Kidney capillary endothelial cell (primary cell): ENCODE measurements around the gene RNF149.
A peak's percentile ranks its signal among the peaks of the same experiment; 100 is the strongest.
"Not testable (repeated sequence)": the region's sequence is repeated elsewhere in the genome, so short reads cannot be mapped to it uniquely, and the experiment has no call there.

ENCODE experiments used
- DNase-seq: peaks from one replicate; pipeline ENCODE4 v3.0.0-alpha.2; 2018; ENCODE audit warnings: low spot score

The RNF149 gene

DNA sequence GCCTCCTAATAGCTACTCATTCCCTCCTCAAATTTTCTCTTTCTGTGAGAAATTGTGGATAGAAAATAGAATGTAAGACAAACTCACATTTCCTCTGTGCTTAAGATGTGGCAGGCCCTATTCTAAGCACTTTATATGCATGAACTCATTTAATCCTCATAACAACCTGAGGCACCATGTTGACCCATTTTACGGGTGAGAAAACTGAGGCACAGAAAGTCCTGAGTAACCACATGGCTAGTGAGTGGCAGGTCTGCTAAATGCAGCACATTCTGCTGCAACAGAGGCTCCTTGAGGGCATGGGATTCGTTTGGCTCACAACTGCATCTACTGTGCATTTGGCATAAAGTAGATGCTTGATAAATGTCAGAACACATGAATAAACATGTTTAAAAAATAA, 22.7 kb upstream of the RNF149 start:
- no peak for DNase-seq

DNA sequence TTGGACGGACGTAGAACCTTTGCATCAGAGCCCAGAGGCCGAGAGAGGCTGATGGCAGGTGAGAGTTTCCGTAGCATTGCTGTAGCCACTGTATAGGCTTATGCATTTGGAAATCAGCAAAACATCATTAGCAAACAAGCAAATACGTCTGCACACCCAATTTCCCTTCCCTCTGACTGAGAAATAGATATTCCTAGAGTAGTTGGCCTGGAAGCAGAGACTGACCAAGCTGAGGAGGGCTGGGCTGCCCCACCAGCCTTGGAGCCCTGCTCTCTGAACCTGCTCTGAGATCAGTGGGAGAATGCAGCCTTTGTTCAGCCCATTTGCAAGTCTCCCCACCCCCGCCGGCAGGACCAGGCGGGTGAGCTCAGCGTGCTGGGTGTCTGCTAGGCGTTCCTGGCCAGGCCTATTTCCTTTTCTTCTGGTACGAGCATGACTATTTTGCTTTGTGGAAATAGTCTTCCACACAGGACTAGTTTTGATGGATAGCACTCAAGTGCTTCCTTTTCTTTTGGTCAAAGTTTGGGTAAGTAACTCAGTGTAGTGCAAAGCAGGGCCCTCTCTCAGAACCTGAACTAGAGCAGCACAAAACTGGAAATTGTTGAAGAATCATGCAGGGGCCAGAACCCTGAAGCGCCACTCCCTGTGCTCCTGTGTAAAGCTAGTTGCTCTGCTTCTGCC, 21.9 kb upstream of the RNF149 start:
- peak; percentile 83 for DNase-seq

DNA sequence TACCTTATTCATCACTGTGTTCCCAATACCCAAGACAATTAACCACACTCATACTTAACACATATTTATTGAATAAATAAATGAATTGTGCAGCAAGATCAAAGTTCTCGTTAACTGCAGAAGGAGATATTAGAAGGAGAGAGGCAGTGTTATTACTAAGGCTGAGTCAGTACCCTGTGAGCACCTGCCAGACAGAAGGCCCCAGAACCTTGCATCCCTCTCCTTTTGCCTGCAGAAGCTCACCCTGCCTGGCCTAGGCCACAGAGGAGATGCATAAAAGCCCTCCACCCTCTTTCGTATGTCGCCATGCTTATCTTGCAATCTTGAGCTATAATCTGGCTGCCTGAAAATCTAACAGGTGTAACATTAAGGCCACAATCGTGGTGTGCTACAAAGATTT, 20.5 kb upstream of the RNF149 start:
- no peak for DNase-seq

DNA sequence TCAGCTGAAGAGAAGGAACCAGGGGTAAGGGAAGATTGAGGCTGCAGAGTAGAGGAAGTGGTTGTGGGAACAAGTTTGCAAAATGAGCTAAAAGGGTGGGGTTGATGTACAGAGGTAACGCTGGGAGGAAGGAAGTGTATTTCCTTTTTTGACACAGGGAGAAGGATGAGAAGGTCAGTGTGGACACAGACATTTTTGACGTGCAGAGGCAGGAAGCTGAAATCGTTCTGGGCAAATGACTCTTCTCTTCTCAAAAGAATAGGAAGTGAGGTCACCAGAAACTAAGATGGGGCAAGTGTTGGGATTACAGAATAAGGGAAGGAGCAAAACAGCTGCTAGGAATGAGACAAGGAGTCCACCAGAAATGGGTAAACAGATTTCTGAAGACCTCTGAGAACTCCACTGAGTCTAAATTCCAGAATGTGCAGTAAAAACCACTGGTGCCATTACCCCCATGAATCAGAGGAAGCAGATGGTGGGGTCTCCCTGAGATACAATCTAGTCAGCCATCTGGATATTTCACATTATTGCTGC, 20.0 kb upstream of the RNF149 start:
- peak; percentile 89 for DNase-seq

DNA sequence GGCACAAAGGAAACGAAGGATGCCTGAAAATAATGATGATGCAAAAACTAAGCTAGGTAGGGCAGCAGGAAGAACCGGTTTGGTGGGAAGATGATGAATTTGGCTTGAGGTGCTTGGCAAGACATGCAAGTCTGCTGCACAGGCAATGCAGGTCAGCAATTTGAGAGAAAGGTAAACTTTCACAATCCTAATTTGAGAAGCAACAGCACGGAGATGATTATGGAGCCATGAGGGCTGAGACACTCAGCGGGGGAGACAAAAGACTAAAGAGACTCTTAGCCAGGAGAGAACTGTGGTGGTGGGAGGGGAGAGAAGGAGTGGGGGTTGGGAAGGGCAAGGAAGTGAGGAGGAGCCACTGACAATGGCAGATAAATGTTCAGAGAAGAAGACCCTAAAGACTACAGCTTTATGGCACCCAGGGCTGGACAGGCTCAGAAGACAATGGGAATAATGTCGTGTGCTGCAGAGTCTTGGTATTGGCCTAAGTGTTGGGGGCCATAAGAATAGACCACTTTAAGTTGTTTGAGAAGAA, 19.4 kb upstream of the RNF149 start:
- no peak for DNase-seq

DNA sequence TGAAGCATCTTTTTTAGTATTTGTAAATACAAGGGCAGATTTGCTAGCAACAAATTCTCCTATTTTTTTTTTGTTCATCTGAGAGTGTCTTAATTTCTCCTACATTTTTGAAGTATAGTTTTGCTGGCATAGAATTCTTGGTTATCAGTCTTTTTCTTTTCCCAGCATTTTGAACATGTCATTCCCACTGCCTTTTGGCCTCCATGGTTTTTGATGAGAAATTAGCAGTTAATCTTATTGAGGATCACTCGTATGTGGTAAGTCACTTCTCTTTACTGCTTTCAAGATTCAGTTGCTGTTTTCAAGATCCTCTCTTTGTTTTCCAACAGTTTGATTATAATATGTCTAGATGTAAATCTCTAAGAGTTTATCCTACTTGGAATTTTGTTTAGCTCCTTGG, 16.9 kb upstream of the RNF149 start:
- no peak for DNase-seq

DNA sequence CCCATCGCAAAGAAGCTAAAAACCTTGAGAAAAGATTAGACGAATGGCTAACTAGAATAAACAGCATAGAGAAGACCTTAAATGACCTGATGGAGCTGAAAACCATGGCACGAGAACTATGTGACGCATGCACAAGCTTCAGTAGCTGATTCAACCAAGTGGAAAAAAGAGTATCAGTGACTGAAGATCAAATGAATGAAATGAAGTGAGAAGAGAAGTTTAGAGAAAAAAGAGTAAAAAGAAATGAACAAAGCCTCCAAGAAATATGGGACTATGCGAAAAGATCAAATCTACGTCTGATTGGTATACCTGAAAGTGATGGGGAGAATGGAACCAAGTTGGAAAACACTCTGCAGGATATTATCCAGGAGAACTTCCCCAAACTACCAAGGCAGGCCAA, 8.1 kb upstream of the RNF149 start:
- not testable (repeated sequence) for DNase-seq

DNA sequence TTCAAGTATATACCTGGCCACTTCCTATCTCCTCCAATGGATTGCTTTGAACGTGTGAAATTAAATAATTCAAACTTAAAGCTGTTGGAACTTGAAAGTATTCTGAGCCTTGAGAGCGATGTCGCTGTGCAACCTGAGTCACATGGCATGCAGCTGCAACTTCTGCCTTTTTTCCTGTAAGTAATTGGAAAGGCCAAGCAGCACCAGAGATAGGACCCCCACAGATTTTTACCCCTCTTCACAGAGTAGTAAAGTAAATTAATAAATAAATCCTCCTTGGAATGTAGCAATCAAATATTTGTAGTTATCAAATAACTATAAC, 3.2 kb upstream of the RNF149 start:
- no peak for DNase-seq

DNA sequence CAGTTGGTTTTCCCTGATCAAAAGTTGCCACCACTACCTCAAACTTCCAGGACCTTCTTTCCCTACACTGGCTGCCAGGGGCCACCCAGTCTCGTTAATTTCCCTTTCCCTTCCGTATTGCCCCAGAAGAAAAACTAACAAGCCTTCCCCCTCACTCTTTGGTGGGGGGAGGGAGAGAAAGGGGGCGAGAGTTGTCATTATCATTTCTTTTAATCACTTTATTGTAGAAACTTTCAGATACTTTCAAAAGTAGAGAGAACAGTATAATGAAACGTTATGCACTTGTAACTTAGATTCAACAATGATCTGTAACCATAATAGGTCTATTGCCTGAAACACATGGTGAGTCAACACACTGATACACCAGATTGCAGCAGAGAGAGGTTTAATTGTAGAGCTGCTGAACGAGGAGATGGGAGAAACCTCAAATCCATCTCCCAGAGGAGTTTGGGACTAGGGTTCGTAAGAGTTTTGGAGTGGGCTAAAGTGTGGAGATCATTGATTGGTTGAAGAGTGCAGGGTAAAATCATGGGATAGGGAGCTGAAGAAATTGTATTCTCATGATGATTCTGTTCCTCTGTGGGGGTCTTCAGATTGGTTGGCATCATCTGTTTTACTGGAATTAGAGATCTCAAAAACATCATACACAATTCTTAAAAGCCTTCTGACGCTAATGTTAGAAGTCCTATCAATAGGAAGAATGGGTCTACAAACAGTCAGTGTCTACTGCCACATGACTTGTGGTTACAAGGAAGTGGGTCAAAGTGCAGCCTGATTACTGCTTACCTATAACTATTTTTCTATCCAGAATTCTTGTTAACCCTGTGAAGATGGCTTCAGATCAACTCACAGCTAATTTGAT, 2.6 kb upstream of the RNF149 start:
- DNase-seq: no peak

DNA sequence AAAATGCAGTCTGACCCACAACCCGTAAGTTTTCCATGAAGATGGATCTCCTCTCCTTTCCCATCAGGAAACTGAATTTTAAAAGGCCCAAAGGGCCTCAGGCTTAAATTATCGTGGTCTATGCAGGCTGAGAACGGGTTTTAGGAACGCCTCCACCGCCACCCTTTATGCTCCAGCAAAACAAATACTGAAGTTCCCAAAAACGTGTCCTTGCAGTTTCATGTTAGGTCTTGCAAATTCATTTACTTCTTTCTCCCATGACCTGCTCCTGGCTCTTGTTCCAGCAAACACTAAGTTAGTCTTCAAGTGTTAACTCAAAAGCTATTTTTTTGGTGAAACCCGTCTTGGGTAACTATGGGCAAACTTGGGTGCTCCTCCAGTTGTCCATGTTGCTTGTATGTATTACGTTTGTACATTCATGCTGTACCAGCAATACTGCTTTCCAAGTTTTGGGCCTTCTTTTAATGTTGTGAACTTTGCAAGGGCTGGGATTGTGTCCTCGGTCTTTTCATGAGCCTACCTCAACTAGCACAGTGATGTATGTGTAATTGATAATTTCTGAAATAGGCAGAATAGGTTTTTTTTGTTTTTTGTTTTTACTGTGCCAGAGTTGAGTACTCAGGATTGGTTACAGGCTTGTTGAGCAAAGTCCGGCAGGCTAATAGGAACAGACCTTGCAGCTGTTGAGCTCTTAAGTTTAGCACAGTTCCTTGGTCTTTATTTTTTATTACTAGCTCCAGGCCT, 1.8 kb upstream of the RNF149 start:
- DNase-seq: no peak

DNA sequence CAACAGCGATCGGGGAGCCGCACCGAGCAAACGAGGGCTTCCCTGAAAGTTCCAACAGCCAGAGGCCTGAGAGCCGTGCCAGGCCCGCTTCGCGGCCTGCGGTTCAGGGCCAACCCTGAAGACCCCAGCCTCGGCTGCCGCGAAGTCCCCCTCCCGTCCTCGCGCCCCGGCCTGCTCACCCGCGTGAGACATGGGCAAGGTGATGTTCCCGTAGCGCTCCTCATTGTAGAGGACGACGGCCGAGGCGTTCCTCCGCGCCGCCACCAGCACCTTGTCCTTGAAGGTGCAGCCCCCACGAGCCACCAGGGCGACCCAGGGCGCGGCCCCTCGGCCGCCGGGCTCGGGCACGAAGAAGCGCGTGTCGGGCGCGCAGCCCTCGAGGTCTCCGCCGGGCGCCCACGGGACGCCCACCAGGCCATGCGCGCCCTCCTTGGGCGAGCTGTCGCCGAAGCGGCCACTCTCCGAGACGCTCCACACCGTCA, 510 bp downstream of the RNF149 start:
- no peak for DNase-seq

DNA sequence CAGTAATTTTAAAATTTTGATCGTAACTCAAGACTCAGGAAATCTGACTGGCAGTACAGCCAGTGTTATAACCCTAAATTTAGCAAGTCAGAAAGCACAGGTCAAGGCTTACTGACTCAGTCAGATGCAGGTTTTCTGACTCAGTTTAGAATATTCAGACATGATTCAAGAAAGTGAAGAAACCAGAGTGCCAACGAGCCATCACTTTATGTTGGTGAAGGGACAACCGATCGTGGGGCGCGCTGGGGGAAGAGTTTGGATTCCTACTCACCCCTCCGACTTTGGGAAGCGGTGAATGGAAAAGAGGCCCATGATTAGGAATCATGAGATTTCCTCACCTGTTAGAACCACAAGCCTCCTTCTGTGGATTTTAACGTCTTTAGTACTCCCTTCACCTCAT, 998 bp downstream of the RNF149 start:
- DNase-seq: no peak

DNA sequence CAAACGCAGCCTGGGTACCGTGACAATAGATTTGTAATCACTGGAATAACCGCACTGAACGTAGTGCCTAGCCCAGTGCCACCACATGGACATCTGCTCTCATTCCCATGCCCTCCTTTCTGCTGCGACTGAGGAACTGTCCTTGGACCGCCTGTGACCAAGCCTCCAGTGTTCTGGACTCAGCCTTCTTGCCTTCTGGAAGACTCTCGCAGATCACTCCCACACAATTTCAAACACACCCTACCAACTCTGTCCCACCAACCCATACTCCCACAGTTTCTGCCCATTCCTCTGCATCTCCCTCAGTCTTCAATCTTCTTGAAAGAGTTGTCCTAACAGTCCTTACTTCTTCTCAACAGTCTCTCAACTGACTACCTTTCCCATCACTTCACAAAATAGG, 2.1 kb downstream of the RNF149 start:
- no peak for DNase-seq

DNA sequence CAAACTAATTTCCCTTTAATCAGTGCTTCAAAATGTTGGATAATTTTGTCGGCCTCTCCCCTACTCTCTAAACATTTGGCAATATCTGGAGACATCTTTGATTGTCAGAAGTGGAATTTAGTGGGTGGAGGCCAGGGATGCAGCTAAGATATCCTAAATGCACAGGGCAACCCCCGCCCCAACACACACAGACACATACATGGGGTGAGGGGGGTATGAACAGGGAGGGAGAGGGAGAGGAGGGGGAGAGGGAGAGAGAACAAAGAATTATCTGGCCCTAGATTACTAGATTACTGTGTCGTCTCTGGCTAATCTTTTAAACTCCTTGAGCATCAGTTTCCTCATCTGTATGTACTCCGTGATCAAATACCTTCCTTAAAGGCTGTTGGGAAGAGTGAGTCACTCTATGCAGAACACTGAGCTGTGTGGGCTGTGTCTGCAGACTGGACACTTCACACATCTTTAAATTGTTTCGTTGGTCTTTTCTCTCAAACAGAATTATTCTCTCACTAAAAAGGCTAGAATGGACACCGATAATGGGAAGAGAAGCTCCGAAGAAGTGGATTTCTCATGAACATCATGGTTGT, 2.9 kb downstream of the RNF149 start:
- DNase-seq: no peak

DNA sequence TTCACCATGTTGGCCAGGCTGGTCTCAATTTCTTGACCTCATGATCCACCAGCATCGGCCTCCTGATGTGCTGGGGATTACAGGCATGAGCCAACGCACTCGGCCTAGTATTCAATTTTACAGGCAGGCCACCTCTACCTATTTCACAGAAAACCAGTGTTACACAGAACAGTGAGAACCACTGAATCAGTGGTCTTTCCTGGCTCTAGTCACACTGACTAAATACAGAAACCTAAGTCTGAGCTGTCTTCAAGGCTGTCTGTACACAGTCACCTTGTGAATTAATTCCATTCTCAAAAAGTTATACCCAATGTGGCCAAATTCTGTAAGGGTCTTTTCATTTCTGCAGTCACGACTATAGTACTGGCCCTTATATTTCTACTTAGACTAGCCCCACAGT, 3.5 kb downstream of the RNF149 start:
- DNase-seq: no peak

DNA sequence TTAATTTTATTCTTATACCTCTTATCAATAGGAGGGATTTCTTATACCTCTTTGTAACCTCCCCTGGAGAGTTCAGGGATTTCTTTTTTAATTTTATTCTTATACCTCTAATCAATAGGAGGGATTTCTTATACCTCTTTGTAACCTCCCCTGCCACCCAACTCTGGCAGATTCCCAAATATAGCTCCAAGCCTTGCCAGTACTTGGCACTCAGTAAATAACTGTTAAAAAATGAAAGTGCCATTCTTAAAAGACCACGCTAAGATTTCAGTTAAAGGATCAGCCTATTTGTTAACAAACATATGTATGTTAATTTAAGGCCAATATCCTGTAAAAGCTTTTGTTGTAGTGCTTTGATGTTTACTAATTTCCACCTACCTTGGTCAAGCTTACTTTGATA, 4.8 kb downstream of the RNF149 start:
- no peak for DNase-seq

DNA sequence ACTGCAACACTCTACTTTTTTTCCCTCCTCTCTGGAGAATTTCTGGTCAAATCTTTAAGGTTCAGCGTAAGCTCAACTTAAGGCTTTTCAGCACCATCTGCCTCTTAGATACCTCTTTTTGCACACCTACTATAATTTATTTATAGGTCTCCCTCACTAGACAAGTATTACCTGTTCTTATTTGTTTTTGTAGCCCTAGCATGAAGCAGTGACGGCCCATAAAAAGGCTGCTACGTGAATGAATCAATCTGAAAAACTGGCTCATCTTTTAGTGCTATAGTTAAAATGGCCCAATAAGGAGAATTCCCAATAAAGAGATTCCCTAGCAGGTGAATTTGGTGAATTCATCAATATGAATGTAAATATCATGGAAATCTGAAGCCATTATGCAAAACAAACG, 6.5 kb downstream of the RNF149 start:
- no peak for DNase-seq

DNA sequence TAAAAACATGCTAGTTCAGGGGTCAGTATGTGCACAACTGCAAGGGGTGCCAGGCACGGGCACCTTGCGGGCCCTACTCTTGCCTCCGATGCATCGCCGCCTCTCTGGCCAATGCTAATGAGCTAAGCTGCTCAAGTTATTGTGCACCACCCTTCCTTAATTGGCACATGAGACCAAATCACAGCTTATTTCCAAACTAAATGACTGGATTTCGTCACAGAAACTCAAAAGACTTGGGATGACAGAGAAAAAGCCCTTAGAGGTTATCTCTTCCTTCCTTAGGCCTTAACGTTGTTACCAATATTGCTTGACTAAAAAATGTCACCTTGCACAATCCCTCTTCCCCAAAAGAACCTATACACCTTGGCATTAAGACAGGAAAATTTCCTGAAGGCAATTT, 7.7 kb downstream of the RNF149 start:
- DNase-seq: no peak

DNA sequence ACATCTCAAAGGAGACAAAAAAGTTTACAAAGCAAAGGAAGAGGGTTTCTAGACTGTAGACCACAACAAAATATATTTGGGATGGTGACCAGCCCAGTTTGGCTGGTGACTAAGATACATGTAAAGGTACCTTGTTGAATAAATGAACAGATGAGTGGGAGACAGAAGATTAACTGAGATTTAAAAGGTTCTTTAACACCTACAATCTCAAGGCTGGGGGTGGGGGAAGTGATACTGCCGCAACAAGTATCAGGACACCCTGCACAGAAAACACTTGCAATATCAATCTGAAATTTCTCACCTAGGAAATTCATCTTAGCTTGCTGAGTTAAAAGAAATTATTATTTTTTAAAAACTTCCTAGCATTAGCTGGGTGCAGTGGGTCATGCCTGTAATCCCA, 8.3 kb downstream of the RNF149 start:
- DNase-seq: no peak

DNA sequence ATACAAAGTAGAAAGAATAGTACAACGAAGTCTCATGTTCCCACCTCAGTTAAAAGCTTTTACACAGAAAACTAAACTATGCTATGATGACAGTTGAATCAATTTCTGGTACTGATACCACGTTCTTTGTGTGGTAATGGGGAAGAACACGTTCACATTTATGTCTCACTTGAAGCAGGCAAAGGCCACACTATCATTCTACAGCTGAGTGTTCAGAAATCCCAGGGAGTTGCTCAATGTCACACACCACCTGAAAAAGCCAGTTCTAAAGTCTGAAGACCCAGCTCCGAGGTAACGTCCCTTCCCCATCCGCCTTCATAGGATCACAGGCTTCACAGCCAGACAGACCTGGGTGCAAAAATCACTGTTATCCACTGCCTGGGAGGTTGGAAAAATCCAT, 8.9 kb downstream of the RNF149 start:
- DNase-seq: no peak

DNA sequence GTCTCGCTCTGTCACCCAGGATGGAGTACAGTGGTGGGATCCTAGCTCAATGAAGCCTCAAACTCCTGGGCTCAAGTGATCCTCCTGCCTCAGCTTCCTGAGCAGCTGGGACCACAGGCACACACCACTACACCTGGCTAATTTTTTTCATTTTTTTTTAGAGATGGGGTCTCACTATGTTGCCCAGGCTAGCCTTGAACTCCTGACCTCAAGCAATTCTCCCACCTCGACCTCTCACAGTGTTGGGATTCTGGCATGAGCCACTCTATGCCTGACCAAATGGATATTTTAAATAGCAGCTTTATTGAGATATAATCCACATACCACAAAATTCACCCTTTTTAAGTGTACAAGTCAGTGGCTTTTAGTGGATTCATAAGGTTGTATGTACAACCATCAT, 11.1 kb downstream of the RNF149 start:
- no peak for DNase-seq

DNA sequence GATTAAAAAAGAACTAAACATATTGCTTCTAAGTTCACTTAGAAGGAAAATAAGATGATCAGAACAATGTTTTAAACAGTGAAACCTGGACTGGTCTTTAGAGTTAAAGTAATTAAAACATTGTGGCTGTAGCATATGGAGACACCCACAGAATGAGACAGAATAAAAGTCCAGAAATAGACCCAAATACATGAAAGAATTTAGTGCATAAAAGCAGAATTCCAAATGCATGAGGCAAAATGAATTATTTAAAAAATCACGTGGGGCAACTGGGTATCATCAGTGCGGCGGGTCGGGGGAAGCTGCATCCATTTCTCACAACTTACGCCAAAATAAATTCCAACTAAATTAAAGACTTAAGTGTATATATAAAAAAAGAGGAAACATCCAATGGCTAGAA, 12.1 kb downstream of the RNF149 start:
- no peak for DNase-seq
